Measurements from ENCODE around the gene ELF2. TPM values are rescaled to one million over a fixed set of nuclear protein-coding genes. Genes with fewer than 3 reads are reported as not detected.
"Not testable (repeated sequence)": the region's sequence is repeated elsewhere in the genome, so short reads cannot be mapped to it uniquely, and the experiment has no call there.

Gene ELF2
- total RNA-seq, 1 donor from 2014 or later: 25.1 TPM

DNA sequence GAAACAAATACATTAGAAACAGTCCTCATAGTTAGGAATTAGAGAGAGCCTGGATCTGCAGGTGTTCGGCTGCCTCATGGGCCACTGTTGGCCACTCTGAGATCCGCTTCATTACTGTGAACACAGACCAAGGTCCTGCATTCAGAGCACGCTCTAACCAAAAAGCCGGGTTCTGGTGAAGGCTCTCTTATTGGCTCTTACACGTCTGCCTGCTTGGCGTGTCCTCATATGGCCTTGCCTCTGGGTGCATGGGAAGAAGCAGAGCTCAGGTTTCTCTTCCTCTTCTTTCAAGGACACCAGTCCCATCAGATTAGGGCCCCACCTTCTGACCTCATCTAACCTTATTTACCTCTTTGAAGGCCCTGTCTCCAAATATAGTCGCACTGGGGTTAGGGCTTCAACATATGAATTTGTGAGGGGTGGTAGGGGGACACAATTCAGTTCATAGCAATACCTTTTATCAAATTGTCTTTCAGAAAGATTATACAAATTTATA is 37.1 kb upstream of the ELF2 start:
- DNase-seq (ENCODE audit: low read depth) (no peak), FAIRE-seq (no peak)
- no peak overlapping the region for H3K4me3 Mint-ChIP-seq (ENCODE audit: unreplicated experiment)
- H3K36me3 Mint-ChIP-seq (ENCODE audit: low read depth, unreplicated experiment): no peaks in the 10 kb centered on the region
- H2AFZ ChIP-seq (ENCODE audit: low read depth, low read length): no peak overlapping the region
- H3K4me2 ChIP-seq (ENCODE audit: low read length): no peak overlapping the region
- H3K4me1 ChIP-seq (ENCODE audit: insufficient read depth, low read length): no peaks in the 10 kb centered on the region
- no peak overlapping the region for H3K27ac ChIP-seq (ENCODE audit: low read depth, low read length)
- H3K4me1 Mint-ChIP-seq (ENCODE audit: low read depth, unreplicated experiment): no peaks in the 10 kb centered on the region
- H3K79me2 ChIP-seq (ENCODE audit: insufficient read depth, low read length): no peaks in the 10 kb centered on the region
- TF ChIP-seq CTCF (IDR thresholded peaks at IDR 0.05; ENCODE audit: insufficient read depth, low read depth, low read length) (no peak), EZH2 (IDR thresholded peaks at IDR 0.05; ENCODE audit: insufficient read depth, low read length) (no peak)
- H3K9ac ChIP-seq (ENCODE audit: low read length): no peak overlapping the region
- H3K27me3 ChIP-seq (ENCODE audit: insufficient read depth, low read length): no peaks in the 10 kb centered on the region
- H3K4me3 ChIP-seq (ENCODE audit: insufficient read depth, low read depth, low read length): no peak overlapping the region
- H3K27me3 Mint-ChIP-seq (ENCODE audit: low read depth, unreplicated experiment): no peaks in the 10 kb centered on the region
- no peaks in the 10 kb centered on the region for H3K36me3 ChIP-seq (ENCODE audit: insufficient read depth, low read length)
- H4K20me1 ChIP-seq (ENCODE audit: insufficient read depth, low read length): no peaks in the 10 kb centered on the region
- H3K9me3 ChIP-seq (ENCODE audit: insufficient read depth, low read depth, low read length): no peaks in the 10 kb centered on the region
- H3K27ac Mint-ChIP-seq (ENCODE audit: unreplicated experiment): no peak overlapping the region
- no peaks in the 10 kb centered on the region for H3K9me3 Mint-ChIP-seq (ENCODE audit: unreplicated experiment)

DNA sequence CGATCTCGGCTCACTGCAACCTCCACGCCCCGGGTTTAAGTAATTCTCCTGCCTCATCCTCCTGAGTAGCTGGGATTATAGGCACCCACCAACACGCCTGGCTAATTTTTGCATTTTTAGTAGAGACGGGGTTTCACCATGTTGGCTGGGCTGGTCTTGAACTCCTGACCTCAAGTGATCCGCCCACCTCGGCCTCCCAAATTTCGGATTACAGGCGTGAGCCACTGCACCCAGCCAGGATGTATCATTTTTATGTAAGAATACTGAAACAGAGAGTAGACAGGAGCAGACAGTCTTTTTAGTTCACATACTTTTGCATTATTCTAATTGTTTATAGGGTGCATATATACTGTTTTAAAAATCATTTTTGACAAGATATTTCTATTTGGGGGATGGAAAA is 36.6 kb upstream of the ELF2 start:
- not testable (repeated sequence) for H3K27me3 Mint-ChIP-seq (ENCODE audit: low read depth, unreplicated experiment); FAIRE-seq; DNase-seq (ENCODE audit: low read depth); H3K27me3 ChIP-seq (ENCODE audit: insufficient read depth, low read length); H3K27ac ChIP-seq (ENCODE audit: low read depth, low read length); H3K36me3 Mint-ChIP-seq (ENCODE audit: low read depth, unreplicated experiment); H3K36me3 ChIP-seq (ENCODE audit: insufficient read depth, low read length); H2AFZ ChIP-seq (ENCODE audit: low read depth, low read length); H3K79me2 ChIP-seq (ENCODE audit: insufficient read depth, low read length); H3K4me1 Mint-ChIP-seq (ENCODE audit: low read depth, unreplicated experiment); H3K4me2 ChIP-seq (ENCODE audit: low read length); H3K9me3 Mint-ChIP-seq (ENCODE audit: unreplicated experiment); H3K4me3 Mint-ChIP-seq (ENCODE audit: unreplicated experiment); H3K4me1 ChIP-seq (ENCODE audit: insufficient read depth, low read length); H3K27ac Mint-ChIP-seq (ENCODE audit: unreplicated experiment); H4K20me1 ChIP-seq (ENCODE audit: insufficient read depth, low read length); H3K4me3 ChIP-seq (ENCODE audit: insufficient read depth, low read depth, low read length); H3K9ac ChIP-seq (ENCODE audit: low read length); H3K9me3 ChIP-seq (ENCODE audit: insufficient read depth, low read depth, low read length)

DNA sequence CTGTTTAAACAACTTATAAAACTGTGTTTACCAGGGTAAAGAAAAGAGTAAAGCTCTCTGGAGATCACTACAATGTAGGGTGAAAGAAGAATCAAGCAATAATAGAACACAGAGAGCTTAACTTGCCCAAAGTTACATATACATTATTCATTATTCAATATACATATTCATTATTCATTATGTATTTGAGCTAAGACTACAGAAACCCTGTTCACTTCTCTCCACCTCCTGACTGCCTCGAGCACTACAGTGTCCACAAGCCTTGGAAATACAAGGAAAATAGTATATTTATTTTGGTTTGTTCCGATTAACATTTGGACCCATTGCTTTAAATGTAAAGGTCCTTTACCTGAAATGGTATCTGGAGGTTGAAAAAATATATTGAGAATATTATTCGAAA is 35.9 kb upstream of the ELF2 start:
- H2AFZ ChIP-seq (ENCODE audit: low read depth, low read length): no peak overlapping the region
- H3K36me3 ChIP-seq (ENCODE audit: insufficient read depth, low read length): no peaks in the 10 kb centered on the region
- H3K9ac ChIP-seq (ENCODE audit: low read length): no peak overlapping the region
- H3K27ac ChIP-seq (ENCODE audit: low read depth, low read length): no peak overlapping the region
- no peaks in the 10 kb centered on the region for H3K36me3 Mint-ChIP-seq (ENCODE audit: low read depth, unreplicated experiment)
- no peak overlapping the region for H3K4me2 ChIP-seq (ENCODE audit: low read length)
- no peak overlapping the region for H3K4me3 ChIP-seq (ENCODE audit: insufficient read depth, low read depth, low read length)
- FAIRE-seq (no peak), DNase-seq (ENCODE audit: low read depth) (no peak)
- H3K9me3 ChIP-seq (ENCODE audit: insufficient read depth, low read depth, low read length): no peaks in the 10 kb centered on the region
- H4K20me1 ChIP-seq (ENCODE audit: insufficient read depth, low read length): no peaks in the 10 kb centered on the region
- H3K4me1 Mint-ChIP-seq (ENCODE audit: low read depth, unreplicated experiment): no peaks in the 10 kb centered on the region
- H3K27me3 Mint-ChIP-seq (ENCODE audit: low read depth, unreplicated experiment): no peaks in the 10 kb centered on the region
- no peaks in the 10 kb centered on the region for H3K79me2 ChIP-seq (ENCODE audit: insufficient read depth, low read length)
- no peak overlapping the region for H3K4me3 Mint-ChIP-seq (ENCODE audit: unreplicated experiment)
- no peaks in the 10 kb centered on the region for H3K4me1 ChIP-seq (ENCODE audit: insufficient read depth, low read length)
- H3K9me3 Mint-ChIP-seq (ENCODE audit: unreplicated experiment): no peaks in the 10 kb centered on the region
- no peaks in the 10 kb centered on the region for H3K27me3 ChIP-seq (ENCODE audit: insufficient read depth, low read length)
- TF ChIP-seq EZH2 (IDR thresholded peaks at IDR 0.05; ENCODE audit: insufficient read depth, low read length) (no peak), CTCF (IDR thresholded peaks at IDR 0.05; ENCODE audit: insufficient read depth, low read depth, low read length) (no peak)
- H3K27ac Mint-ChIP-seq (ENCODE audit: unreplicated experiment): no peak overlapping the region
